NB4 (cell line): Measurements from ENCODE around the gene ABLIM2.

Source experiments
- MYC ChIP-seq: IDR thresholded peaks from 2 replicates; pipeline ENCODE4 v1.6.1; 2011; ENCODE audit warnings: low read depth, low read length
- TF ChIP-seq, protein P1 (sequence below): IDR thresholded peaks from one replicate; pipeline ENCODE4 v1.5.1; 2012; ENCODE audit warnings: low read depth, low read length

GRCh38 chr4:7917669-7918068 is 240.9 kb downstream of the ABLIM2 start:
- TF ChIP-seq, protein P1, sequence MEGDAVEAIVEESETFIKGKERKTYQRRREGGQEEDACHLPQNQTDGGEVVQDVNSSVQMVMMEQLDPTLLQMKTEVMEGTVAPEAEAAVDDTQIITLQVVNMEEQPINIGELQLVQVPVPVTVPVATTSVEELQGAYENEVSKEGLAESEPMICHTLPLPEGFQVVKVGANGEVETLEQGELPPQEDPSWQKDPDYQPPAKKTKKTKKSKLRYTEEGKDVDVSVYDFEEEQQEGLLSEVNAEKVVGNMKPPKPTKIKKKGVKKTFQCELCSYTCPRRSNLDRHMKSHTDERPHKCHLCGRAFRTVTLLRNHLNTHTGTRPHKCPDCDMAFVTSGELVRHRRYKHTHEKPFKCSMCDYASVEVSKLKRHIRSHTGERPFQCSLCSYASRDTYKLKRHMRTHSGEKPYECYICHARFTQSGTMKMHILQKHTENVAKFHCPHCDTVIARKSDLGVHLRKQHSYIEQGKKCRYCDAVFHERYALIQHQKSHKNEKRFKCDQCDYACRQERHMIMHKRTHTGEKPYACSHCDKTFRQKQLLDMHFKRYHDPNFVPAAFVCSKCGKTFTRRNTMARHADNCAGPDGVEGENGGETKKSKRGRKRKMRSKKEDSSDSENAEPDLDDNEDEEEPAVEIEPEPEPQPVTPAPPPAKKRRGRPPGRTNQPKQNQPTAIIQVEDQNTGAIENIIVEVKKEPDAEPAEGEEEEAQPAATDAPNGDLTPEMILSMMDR, result no peak
- no peak for TF ChIP-seq MYC
